Measurements from ENCODE around the gene INSYN2B. TPM values are rescaled to one million over a fixed set of nuclear protein-coding genes. Genes with fewer than 3 reads are reported as not detected.

The INSYN2B gene
- total RNA-seq, 1 donor from 2014 or later: 0.17 TPM

GRCh38 chr5:169870211-169870610 lies 110.1 kb downstream of the INSYN2B start:
- Histone ChIP-seq H3K36me3 (ENCODE audit: control insufficient read depth, insufficient read depth, low read length) (no peaks in the 10 kb centered on the region), H3K4me3 (ENCODE audit: low read depth, low read length) (no peak overlapping the region), H3K27me3 (ENCODE audit: control insufficient read depth, insufficient read depth, low read length) (no peaks in the 10 kb centered on the region)
- DNase-seq (ENCODE audit: low read depth): no peak
- TF ChIP-seq CTCF (IDR thresholded peaks at IDR 0.05; ENCODE audit: insufficient read depth, low read length, poor library complexity, severe bottlenecking): no peak

GRCh38 chr5:169869066-169869465 lies 111.2 kb downstream of the INSYN2B start:
- no peak for TF ChIP-seq CTCF (IDR thresholded peaks at IDR 0.05; ENCODE audit: insufficient read depth, low read length, poor library complexity, severe bottlenecking)
- DNase-seq (ENCODE audit: low read depth): no peak
- H3K4me3 ChIP-seq (ENCODE audit: low read depth, low read length): no peak overlapping the region
- no peaks in the 10 kb centered on the region for H3K36me3 ChIP-seq (ENCODE audit: control insufficient read depth, insufficient read depth, low read length)
- H3K27me3 ChIP-seq (ENCODE audit: control insufficient read depth, insufficient read depth, low read length): no peaks in the 10 kb centered on the region

GRCh38 chr5:169867347-169867746 lies 112.9 kb downstream of the INSYN2B start:
- Histone ChIP-seq H3K27me3 (ENCODE audit: control insufficient read depth, insufficient read depth, low read length) (no peaks in the 10 kb centered on the region), H3K36me3 (ENCODE audit: control insufficient read depth, insufficient read depth, low read length) (no peaks in the 10 kb centered on the region), H3K4me3 (ENCODE audit: low read depth, low read length) (no peak overlapping the region)
- TF ChIP-seq CTCF (IDR thresholded peaks at IDR 0.05; ENCODE audit: insufficient read depth, low read length, poor library complexity, severe bottlenecking): no peak
- no peak for DNase-seq (ENCODE audit: low read depth)

GRCh38 chr5:169864483-169864882 lies 115.8 kb downstream of the INSYN2B start:
- DNase-seq (ENCODE audit: low read depth): no peak
- Histone ChIP-seq H3K36me3 (ENCODE audit: control insufficient read depth, insufficient read depth, low read length) (no peaks in the 10 kb centered on the region), H3K4me3 (ENCODE audit: low read depth, low read length) (no peak overlapping the region), H3K27me3 (ENCODE audit: control insufficient read depth, insufficient read depth, low read length) (no peaks in the 10 kb centered on the region)
- no peak for TF ChIP-seq CTCF (IDR thresholded peaks at IDR 0.05; ENCODE audit: insufficient read depth, low read length, poor library complexity, severe bottlenecking)

GRCh38 chr5:169862391-169862811 lies 117.9 kb downstream of the INSYN2B start:
- no peak overlapping the region for H3K4me3 ChIP-seq (ENCODE audit: low read depth, low read length)

More at GRCh38 chr5:169862391-169862811, 117.9 kb downstream of the INSYN2B start:
- Histone ChIP-seq H3K27me3 (ENCODE audit: control insufficient read depth, insufficient read depth, low read length) (no peaks in the 10 kb centered on the region), H3K36me3 (ENCODE audit: control insufficient read depth, insufficient read depth, low read length) (no peaks in the 10 kb centered on the region)
- TF ChIP-seq CTCF (IDR thresholded peaks at IDR 0.05; ENCODE audit: insufficient read depth, low read length, poor library complexity, severe bottlenecking): no peak
- DNase-seq (ENCODE audit: low read depth): no peak
